Smooth muscle cell (in vitro differentiated cells): Measurements from ENCODE around the gene EBLN1. TPM values are rescaled to one million over a fixed set of nuclear protein-coding genes. Genes with fewer than 3 reads are reported as not detected.

ENCODE experiments used
- DNase-seq: peaks from one replicate; lab custom pipeline; 2025; ENCODE audit not compliant: unreplicated experiment; lab: John Stamatoyannopoulos, UW
- H2AFZ ChIP-seq: fragments of 200-600 bp; sonication (generic); 2 replicates; pipeline ENCODE4 v1.6.0; 2016; ENCODE audit warnings: antibody characterized with exemption, low read depth, mild to moderate bottlenecking
- H3F3A ChIP-seq: fragments of 200-600 bp; sonication (generic); 2 replicates; pipeline ENCODE4 v1.6.0; 2017; ENCODE audit warnings: antibody characterized with exemption, low read depth
- H3K27ac ChIP-seq: fragments of 200-600 bp; sonication (generic); 2 replicates; pipeline ENCODE4 v1.5.1; 2016; ENCODE audit warnings: low read depth, mild to moderate bottlenecking
- H3K27me3 ChIP-seq: fragments of 200-600 bp; sonication (generic); 2 replicates; pipeline ENCODE4 v1.6.1; 2016; ENCODE audit warnings: low read depth, mild to moderate bottlenecking
- H3K36me3 ChIP-seq: fragments of 200-600 bp; sonication (generic); 2 replicates; pipeline ENCODE4 v1.5.1; 2016; ENCODE audit warnings: low read depth
- H3K4me1 ChIP-seq: fragments of 200-600 bp; sonication (generic); 2 replicates; pipeline ENCODE4 v1.5.1; 2016; ENCODE audit warnings: low read depth
- H3K4me2 ChIP-seq: fragments of 200-600 bp; sonication (generic); 2 replicates; pipeline ENCODE4 v1.6.0; 2016; ENCODE audit warnings: mild to moderate bottlenecking
- H3K4me3 ChIP-seq: fragments of 200-600 bp; sonication (generic); 2 replicates; pipeline ENCODE4 v1.5.1; 2016; ENCODE audit warnings: mild to moderate bottlenecking
- H3K79me2 ChIP-seq: fragments of 200-600 bp; sonication (generic); 2 replicates; pipeline ENCODE4 v1.6.0; 2016; ENCODE audit warnings: low read depth, mild to moderate bottlenecking
- H3K9ac ChIP-seq: fragments of 200-600 bp; sonication (generic); 2 replicates; pipeline ENCODE4 v1.6.0; 2016; ENCODE audit warnings: low read depth
- H3K9me3 ChIP-seq: fragments of 200-600 bp; sonication (generic); replicated peaks from 2 replicates; pipeline ENCODE4 v1.5.1; 2016; ENCODE audit warnings: low read depth
- H4K20me1 ChIP-seq: fragments of 200-600 bp; sonication (generic); 2 replicates; pipeline ENCODE4 v1.6.0; 2016; ENCODE audit warnings: low read depth
- CTCF ChIP-seq: fragments of 200-600 bp; sonication (generic); IDR thresholded peaks from 2 replicates; pipeline ENCODE4 v1.5.1; 2017; ENCODE audit warnings: borderline replicate concordance, mild to moderate bottlenecking, antibody characterized with exemption; ENCODE audit not compliant: insufficient read depth, poor library complexity, severe bottlenecking
- WGBS: methylation state at CpG from one replicate; pipeline ENCODE4 v1.1.7; 2016; ENCODE audit warnings: low lambda C conversion rate; 5-methylcytosine and 5-hydroxymethylcytosine counted together
- polyA plus RNA-seq: library from polyadenylated mRNA; unstranded; fragments of >200 nt; fragmentation: Nextera tagmentation; extraction: Ambion mirVana; gene quantifications from 2 replicates; pipeline ENCODE4 v1.2.1, GENCODE V29; 2016
- total RNA-seq: library from RNA; depleted of rRNA; stranded (reverse); fragments of >200 nt; gene quantifications from 2 replicates; pipeline ENCODE4 v1.2.3, GENCODE V29; 2014

Gene EBLN1
- total and polyA plus RNA-seq, 2 experiments from 2014 or later: not detected

- Histone ChIP-seq H3F3A (no peaks in the 10 kb centered on the region), H4K20me1 (no peaks in the 10 kb centered on the region), H3K27me3 (peaks cover 67% of the 10 kb centered on the region), H3K4me1 (no peaks in the 10 kb centered on the region), H3K9ac (no peak overlapping the region), H3K9me3 (no peaks in the 10 kb centered on the region), H3K4me3 (no peak overlapping the region), H3K36me3 (no peaks in the 10 kb centered on the region), H2AFZ (no peak overlapping the region), H3K27ac (no peak overlapping the region), H3K4me2 (no peak overlapping the region), H3K79me2 (no peaks in the 10 kb centered on the region)
- no peak for DNase-seq
- no peak for TF ChIP-seq CTCF
- 74% methylated on average over 3 of the region's 3 CpGs for WGBS
These were observed 40.7 kb upstream of the EBLN1 start for GRCh38 chr10:22258471-22258870.

GRCh38 chr10:22253580-22253882, 35.7 kb upstream of the EBLN1 start:
- no peaks in the 10 kb centered on the region for H3F3A ChIP-seq
- H3K79me2 ChIP-seq: no peaks in the 10 kb centered on the region
- peak overlapping the region; percentile 95 for H2AFZ ChIP-seq
- 12% methylated on average over 24 of the region's 24 CpGs for WGBS
- peaks cover 4% of the 10 kb centered on the region for H3K4me1 ChIP-seq
- H3K4me2 ChIP-seq: peak overlapping the region; percentile 86
- H3K9me3 ChIP-seq: no peaks in the 10 kb centered on the region
- H3K27me3 ChIP-seq: peaks cover 86% of the 10 kb centered on the region
- H3K4me3 ChIP-seq: peak overlapping the region; percentile 61
- no peaks in the 10 kb centered on the region for H3K36me3 ChIP-seq
- TF ChIP-seq CTCF: no peak
- no peak overlapping the region for H3K27ac ChIP-seq
- H4K20me1 ChIP-seq: no peaks in the 10 kb centered on the region
- no peak for DNase-seq
- no peak overlapping the region for H3K9ac ChIP-seq

- WGBS: 4% methylated on average over 80 of the region's 80 CpGs
- Histone ChIP-seq H3K79me2 (no peaks in the 10 kb centered on the region), H3K4me2 (peak overlapping the region; percentile 86), H3K36me3 (no peaks in the 10 kb centered on the region), H4K20me1 (no peaks in the 10 kb centered on the region), H3K4me3 (peak overlapping the region; percentile 61), H3K9ac (no peak overlapping the region), H3F3A (no peaks in the 10 kb centered on the region), H3K4me1 (peaks cover 4% of the 10 kb centered on the region), H3K27me3 (peaks cover 80% of the 10 kb centered on the region), H3K9me3 (no peaks in the 10 kb centered on the region), H2AFZ (peak overlapping the region; percentile 95), H3K27ac (no peak overlapping the region)
- no peak for TF ChIP-seq CTCF
- DNase-seq: no peak
These were observed 35.2 kb upstream of the EBLN1 start for GRCh38 chr10:22252801-22253579.
